ENCODE results near the gene TDRD7. TPM values are rescaled to one million over a fixed set of nuclear protein-coding genes. Genes with fewer than 3 reads are reported as not detected.
A peak's percentile ranks its signal among the peaks of the same experiment; 100 is the strongest.

Gene TDRD7
- polyA plus RNA-seq, 1 donor = 23.0 TPM

DNA sequence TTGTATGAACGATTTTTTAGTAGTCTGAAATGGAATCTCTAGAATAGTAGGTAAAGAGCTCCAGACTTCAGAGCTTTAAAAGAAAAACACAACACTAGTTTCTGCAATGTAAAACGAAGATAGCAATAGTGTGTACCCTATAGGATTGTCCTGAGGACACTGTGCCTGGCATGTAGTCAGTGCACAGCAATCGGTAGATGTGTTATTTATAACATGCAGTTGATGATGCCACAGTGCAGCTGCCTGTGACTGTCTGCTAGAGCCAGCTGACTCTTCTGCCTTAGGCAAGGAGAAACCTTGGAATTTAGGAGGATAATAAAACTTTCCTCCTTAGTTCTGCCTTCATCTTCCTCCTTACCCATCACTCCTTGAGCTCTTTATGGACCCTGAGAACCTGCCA lies 61.8 kb downstream of the TDRD7 start:
- Histone ChIP-seq H3K4me1 (ENCODE audit: control insufficient read depth, insufficient read depth, low read length) (no peaks in the 10 kb centered on the region), H3K4me3 (ENCODE audit: low read length) (no peak overlapping the region), H3K27ac (ENCODE audit: low read length) (no peak overlapping the region), H3K27me3 (ENCODE audit: control insufficient read depth, insufficient read depth, low read length) (no peaks in the 10 kb centered on the region), H3K36me3 (ENCODE audit: control insufficient read depth, insufficient read depth, low read length) (peaks cover 22% of the 10 kb centered on the region), H3K9me3 (ENCODE audit: control insufficient read depth, low read depth, low read length) (no peaks in the 10 kb centered on the region)
- WGBS (ENCODE audit: insufficient coverage, low lambda C conversion rate) = 100% methylated on average over 1 of the region's 3 CpGs
- no peak for DNase-seq

DNA sequence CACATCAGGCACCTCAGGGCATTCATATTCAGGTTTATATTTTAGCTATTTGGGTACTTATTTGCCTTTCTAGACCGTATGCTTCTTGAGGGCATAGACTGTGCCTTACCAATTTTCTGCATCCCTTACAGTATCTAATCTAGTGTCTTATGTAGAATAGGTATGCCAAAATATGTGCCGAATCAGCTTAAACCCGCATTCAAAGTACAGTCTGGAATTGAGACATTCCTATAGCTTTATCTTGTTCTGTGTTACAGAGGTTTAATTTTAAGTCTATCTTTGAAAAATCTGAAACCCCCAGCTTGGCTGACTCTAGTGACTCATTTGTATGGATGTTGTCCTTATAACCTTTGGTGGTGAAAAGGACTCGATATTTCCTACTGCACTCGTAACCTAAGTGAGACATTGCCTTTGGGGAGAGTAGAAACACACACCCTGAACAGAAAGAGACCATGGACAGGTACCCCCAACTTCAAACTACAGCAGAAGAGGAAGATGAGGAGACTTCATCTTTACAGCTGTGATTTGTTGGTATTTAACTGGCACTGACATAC lies 62.6 kb downstream of the TDRD7 start:
- no CpG with 5 or more reads among the region's 5 CpGs for WGBS (ENCODE audit: insufficient coverage, low lambda C conversion rate)
- DNase-seq = no peak
- Histone ChIP-seq H3K27me3 (ENCODE audit: control insufficient read depth, insufficient read depth, low read length) (no peaks in the 10 kb centered on the region), H3K27ac (ENCODE audit: low read length) (no peak overlapping the region), H3K36me3 (ENCODE audit: control insufficient read depth, insufficient read depth, low read length) (peaks cover 25% of the 10 kb centered on the region), H3K9me3 (ENCODE audit: control insufficient read depth, low read depth, low read length) (no peaks in the 10 kb centered on the region), H3K4me1 (ENCODE audit: control insufficient read depth, insufficient read depth, low read length) (no peaks in the 10 kb centered on the region), H3K4me3 (ENCODE audit: low read length) (no peak overlapping the region)

DNA sequence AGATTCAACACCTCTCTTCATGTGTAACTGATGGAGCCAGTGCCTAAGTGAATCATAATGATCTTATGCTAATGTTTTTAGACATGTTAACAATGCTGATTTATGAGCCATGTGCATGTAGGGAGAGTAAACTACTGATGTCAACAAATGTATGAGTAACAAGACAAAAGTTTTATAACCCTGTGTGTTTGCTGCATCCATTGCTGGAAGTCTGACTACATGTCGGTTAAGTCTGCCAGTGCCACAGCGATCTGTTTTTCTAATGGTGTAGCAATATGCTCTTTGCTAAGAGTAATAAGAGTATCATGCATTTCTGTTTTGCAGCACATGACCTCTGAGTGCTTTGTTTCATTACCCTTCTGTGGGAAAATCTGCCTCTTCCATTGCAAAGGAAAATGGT lies 63.2 kb downstream of the TDRD7 start:
- no peak overlapping the region for H3K4me3 ChIP-seq (ENCODE audit: low read length)
- H3K27ac ChIP-seq (ENCODE audit: low read length) = no peak overlapping the region
- WGBS (ENCODE audit: insufficient coverage, low lambda C conversion rate) = no CpG with 5 or more reads among the region's 2 CpGs
- no peaks in the 10 kb centered on the region for H3K9me3 ChIP-seq (ENCODE audit: control insufficient read depth, low read depth, low read length)
- H3K27me3 ChIP-seq (ENCODE audit: control insufficient read depth, insufficient read depth, low read length) = no peaks in the 10 kb centered on the region
- no peaks in the 10 kb centered on the region for H3K4me1 ChIP-seq (ENCODE audit: control insufficient read depth, insufficient read depth, low read length)
- peaks cover 31% of the 10 kb centered on the region for H3K36me3 ChIP-seq (ENCODE audit: control insufficient read depth, insufficient read depth, low read length)
- DNase-seq = no peak

DNA sequence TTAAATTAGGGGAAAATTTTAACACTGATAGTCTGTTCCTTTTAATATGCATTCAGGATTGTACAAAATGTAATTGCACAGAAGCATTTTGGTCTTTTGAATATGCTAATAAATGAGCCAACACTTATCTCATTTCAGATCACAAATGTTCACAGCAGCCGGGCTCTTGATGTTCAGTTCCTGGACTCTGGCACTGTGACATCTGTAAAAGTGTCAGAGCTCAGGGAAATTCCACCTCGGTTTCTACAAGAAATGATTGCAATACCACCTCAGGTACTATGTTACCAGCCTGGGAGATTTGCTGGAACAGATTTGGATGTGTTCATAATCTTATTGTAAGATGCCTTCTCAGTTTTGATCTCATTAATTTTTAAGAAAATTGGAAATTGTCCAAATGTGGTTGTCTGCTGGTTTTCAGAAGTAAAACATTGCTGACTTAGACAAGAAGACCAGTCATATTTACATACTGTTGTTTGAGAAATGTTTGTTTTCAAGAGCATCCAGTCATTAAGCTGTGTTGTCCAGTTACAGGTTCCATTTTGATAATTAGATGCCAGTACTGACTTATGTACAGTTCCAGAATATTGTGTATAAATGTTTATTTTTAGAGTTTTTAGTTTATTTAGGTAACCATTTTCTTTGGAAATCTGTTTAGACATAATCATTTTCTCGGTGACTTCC lies 66.5 kb downstream of the TDRD7 start:
- no peaks in the 10 kb centered on the region for H3K4me1 ChIP-seq (ENCODE audit: control insufficient read depth, insufficient read depth, low read length)
- H3K36me3 ChIP-seq (ENCODE audit: control insufficient read depth, insufficient read depth, low read length) = peaks cover 43% of the 10 kb centered on the region
- H3K27ac ChIP-seq (ENCODE audit: low read length) = peak overlapping the region; percentile 51
- H3K9me3 ChIP-seq (ENCODE audit: control insufficient read depth, low read depth, low read length) = no peaks in the 10 kb centered on the region
- no peak overlapping the region for H3K4me3 ChIP-seq (ENCODE audit: low read length)
- peak; percentile 19 to 45 for DNase-seq
- H3K27me3 ChIP-seq (ENCODE audit: control insufficient read depth, insufficient read depth, low read length) = no peaks in the 10 kb centered on the region
- WGBS (ENCODE audit: insufficient coverage, low lambda C conversion rate) = no CpG with 5 or more reads among the region's 3 CpGs

DNA sequence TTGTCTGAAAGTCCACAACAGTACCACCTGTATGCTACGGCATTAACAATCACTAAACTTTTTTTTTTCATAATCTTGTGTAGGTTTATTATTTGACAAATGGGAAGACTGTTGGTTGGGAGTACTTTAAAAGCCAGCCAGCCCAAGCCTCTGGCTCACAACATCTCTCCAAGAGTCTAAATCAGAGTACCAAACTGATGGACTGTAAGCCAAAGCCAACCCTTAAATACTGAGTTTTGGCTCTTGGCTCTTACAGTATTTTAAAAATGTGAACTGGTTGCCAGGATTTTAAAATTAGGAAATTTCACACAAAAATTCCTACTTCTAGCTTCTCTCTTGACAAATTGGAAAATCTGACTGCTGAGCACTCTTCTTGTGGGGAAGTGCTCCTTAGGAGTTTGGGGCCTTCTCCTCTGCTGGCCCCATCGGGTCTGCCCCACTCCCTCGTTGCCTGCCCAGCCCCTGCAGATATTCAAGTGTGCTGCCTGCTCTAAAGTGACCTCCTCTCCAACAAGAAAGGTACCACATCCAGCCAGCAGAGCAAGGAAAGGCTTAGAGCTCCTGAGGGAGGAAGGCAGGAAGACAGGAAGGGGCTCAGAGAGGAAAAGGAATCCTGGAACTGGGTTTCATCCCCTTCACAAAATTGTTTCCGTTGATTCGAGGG lies 67.7 kb downstream of the TDRD7 start:
- WGBS (ENCODE audit: insufficient coverage, low lambda C conversion rate) = no CpG with 5 or more reads among the region's 5 CpGs
- H3K4me3 ChIP-seq (ENCODE audit: low read length) = no peak overlapping the region
- no peak overlapping the region for H3K27ac ChIP-seq (ENCODE audit: low read length)
- DNase-seq = no peak
- no peaks in the 10 kb centered on the region for H3K9me3 ChIP-seq (ENCODE audit: control insufficient read depth, low read depth, low read length)
- no peaks in the 10 kb centered on the region for H3K27me3 ChIP-seq (ENCODE audit: control insufficient read depth, insufficient read depth, low read length)
- H3K4me1 ChIP-seq (ENCODE audit: control insufficient read depth, insufficient read depth, low read length) = no peaks in the 10 kb centered on the region
- peaks cover 37% of the 10 kb centered on the region for H3K36me3 ChIP-seq (ENCODE audit: control insufficient read depth, insufficient read depth, low read length)

DNA sequence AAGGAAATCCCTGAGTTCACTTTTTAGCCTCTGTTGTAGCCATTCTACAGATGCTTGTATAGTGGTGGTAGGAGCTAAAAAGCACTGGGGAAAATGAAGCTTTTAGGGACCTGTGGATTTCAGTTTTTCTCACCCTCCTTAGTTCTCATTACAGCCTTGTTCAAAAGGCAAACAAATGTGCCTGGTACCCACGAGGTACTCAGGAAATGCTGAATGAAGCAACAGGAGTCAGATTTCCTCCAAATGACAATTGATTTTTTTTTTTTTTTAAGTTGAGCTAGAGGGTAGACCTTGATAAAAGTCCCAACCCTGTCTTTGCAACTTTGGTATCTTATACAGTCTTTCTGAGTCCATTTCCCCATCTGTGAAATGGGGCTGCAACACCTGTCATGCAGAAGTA lies 68.3 kb downstream of the TDRD7 start:
- Histone ChIP-seq H3K36me3 (ENCODE audit: control insufficient read depth, insufficient read depth, low read length) (peaks cover 31% of the 10 kb centered on the region), H3K27me3 (ENCODE audit: control insufficient read depth, insufficient read depth, low read length) (no peaks in the 10 kb centered on the region), H3K4me3 (ENCODE audit: low read length) (no peak overlapping the region), H3K27ac (ENCODE audit: low read length) (no peak overlapping the region), H3K9me3 (ENCODE audit: control insufficient read depth, low read depth, low read length) (no peaks in the 10 kb centered on the region), H3K4me1 (ENCODE audit: control insufficient read depth, insufficient read depth, low read length) (no peaks in the 10 kb centered on the region)
- WGBS (ENCODE audit: insufficient coverage, low lambda C conversion rate) = no CpG with 5 or more reads among the region's 1 CpG
- DNase-seq = no peak

DNA sequence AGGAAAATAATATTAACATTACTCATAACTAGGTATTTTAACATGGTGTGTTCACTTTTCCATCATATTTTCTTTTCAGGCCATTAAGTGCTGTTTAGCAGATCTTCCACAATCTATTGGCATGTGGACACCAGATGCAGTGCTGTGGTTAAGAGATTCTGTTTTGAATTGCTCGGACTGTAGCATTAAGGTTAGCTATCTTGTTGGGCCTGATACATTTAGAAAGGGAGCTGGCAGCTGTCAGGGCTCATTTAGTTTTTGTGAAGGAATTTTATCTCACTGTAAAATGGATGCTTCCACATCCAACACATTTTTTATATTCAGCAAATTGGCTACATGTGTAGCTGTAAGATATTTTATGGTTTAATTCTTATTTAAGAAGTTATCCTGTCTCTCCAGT lies 68.9 kb downstream of the TDRD7 start:
- H3K4me1 ChIP-seq (ENCODE audit: control insufficient read depth, insufficient read depth, low read length) = no peaks in the 10 kb centered on the region
- H3K4me3 ChIP-seq (ENCODE audit: low read length) = no peak overlapping the region
- no peak for DNase-seq
- H3K36me3 ChIP-seq (ENCODE audit: control insufficient read depth, insufficient read depth, low read length) = peaks cover 33% of the 10 kb centered on the region
- H3K27ac ChIP-seq (ENCODE audit: low read length) = no peak overlapping the region
- H3K9me3 ChIP-seq (ENCODE audit: control insufficient read depth, low read depth, low read length) = no peaks in the 10 kb centered on the region
- H3K27me3 ChIP-seq (ENCODE audit: control insufficient read depth, insufficient read depth, low read length) = no peaks in the 10 kb centered on the region
- no CpG with 5 or more reads among the region's 1 CpG for WGBS (ENCODE audit: insufficient coverage, low lambda C conversion rate)

DNA sequence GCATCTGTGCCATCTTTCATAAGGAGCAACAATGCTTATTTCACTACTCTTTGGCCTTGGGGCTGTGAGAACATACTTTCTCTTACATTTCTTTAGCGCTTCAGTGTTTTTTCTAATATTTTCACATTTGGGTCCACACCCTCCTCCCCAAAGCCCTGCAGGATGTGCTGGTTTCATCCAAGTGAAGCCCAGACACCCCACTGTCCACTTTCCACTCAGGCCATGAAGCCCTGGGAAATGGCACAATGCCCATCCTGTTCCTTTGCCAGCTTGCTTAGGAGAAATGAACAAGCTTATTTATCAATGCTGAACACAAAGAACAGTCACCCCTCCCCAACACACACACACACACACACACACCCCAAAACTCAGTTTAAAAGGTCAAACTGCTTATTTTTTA lies 72.2 kb downstream of the TDRD7 start:
- Histone ChIP-seq H3K4me3 (ENCODE audit: low read length) (no peak overlapping the region), H3K27ac (ENCODE audit: low read length) (no peak overlapping the region), H3K27me3 (ENCODE audit: control insufficient read depth, insufficient read depth, low read length) (no peaks in the 10 kb centered on the region), H3K9me3 (ENCODE audit: control insufficient read depth, low read depth, low read length) (no peaks in the 10 kb centered on the region), H3K4me1 (ENCODE audit: control insufficient read depth, insufficient read depth, low read length) (no peaks in the 10 kb centered on the region), H3K36me3 (ENCODE audit: control insufficient read depth, insufficient read depth, low read length) (peaks cover 49% of the 10 kb centered on the region)
- 86% methylated on average over 1 of the region's 1 CpG for WGBS (ENCODE audit: insufficient coverage, low lambda C conversion rate)
- DNase-seq = peak in 1 of 2 donors; percentile 21

DNA sequence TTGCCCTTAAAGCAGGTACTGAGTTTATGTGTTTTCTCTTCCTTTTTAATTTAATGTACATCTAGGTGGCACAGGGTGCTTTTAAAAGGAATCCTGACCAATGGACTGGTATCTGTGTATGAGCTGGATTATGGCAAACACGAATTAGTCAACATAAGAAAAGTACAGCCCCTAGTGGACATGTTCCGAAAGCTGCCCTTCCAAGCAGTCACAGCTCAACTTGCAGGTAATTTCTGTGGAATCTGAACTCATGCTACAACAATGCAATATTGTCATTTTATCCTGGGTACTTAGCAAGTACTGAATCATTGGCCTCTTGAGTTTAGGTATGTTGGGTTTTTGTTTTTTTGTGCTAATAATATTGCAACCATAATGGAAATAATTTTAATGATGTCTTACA lies 75.2 kb downstream of the TDRD7 start:
- DNase-seq = no peak
- Histone ChIP-seq H3K4me3 (ENCODE audit: low read length) (no peak overlapping the region), H3K27ac (ENCODE audit: low read length) (no peak overlapping the region), H3K4me1 (ENCODE audit: control insufficient read depth, insufficient read depth, low read length) (no peaks in the 10 kb centered on the region), H3K9me3 (ENCODE audit: control insufficient read depth, low read depth, low read length) (no peaks in the 10 kb centered on the region), H3K27me3 (ENCODE audit: control insufficient read depth, insufficient read depth, low read length) (no peaks in the 10 kb centered on the region), H3K36me3 (ENCODE audit: control insufficient read depth, insufficient read depth, low read length) (peaks cover 33% of the 10 kb centered on the region)
- no CpG with 5 or more reads among the region's 2 CpGs for WGBS (ENCODE audit: insufficient coverage, low lambda C conversion rate)

DNA sequence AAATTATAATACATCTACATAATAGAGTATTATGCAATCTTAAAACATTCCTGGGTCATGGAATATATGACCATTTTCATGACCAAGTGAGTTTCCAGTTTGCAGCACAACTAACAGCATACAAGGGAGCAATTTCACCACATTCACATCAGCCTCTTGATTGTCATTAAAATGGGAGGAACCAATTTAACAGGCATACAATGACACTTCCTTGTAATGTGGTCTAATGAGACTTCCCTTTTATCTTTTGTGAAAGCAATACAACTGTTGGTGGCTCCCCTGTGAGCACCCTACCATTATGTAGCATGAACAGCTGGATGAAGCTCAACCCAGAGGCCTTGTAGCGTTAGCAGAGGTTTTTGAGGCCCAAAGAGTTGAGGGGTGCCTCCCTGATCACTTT lies 76.0 kb downstream of the TDRD7 start:
- WGBS (ENCODE audit: insufficient coverage, low lambda C conversion rate) = no CpG with 5 or more reads among the region's 1 CpG
- H3K27me3 ChIP-seq (ENCODE audit: control insufficient read depth, insufficient read depth, low read length) = no peaks in the 10 kb centered on the region
- no peak overlapping the region for H3K27ac ChIP-seq (ENCODE audit: low read length)
- no peak for DNase-seq
- H3K4me1 ChIP-seq (ENCODE audit: control insufficient read depth, insufficient read depth, low read length) = no peaks in the 10 kb centered on the region
- peaks cover 33% of the 10 kb centered on the region for H3K36me3 ChIP-seq (ENCODE audit: control insufficient read depth, insufficient read depth, low read length)
- no peaks in the 10 kb centered on the region for H3K9me3 ChIP-seq (ENCODE audit: control insufficient read depth, low read depth, low read length)
- H3K4me3 ChIP-seq (ENCODE audit: low read length) = no peak overlapping the region

Measured in large intestine (tissue), 3 donors.